ENCODE measurements around the gene ELP2.
"Not testable (repeated sequence)": the region's sequence is repeated elsewhere in the genome, so short reads cannot be mapped to it uniquely, and the experiment has no call there.

The ELP2 gene

GRCh38 chr18:36153771-36154170, 24.1 kb downstream of the ELP2 start:
- peaks cover 71% of the 10 kb centered on the region for H3K36me3 Mint-ChIP-seq (ENCODE audit: insufficient read depth)
- H3K4me3 Mint-ChIP-seq: no peak overlapping the region
- no peaks in the 10 kb centered on the region for H3K27me3 Mint-ChIP-seq
- DNase-seq (no peak), ATAC-seq (replicated peaks) (no peak)
- peak overlapping the region in 1 of 2 donors; percentile 67 for H3K27ac Mint-ChIP-seq
- no peaks in the 10 kb centered on the region for H3K9me3 Mint-ChIP-seq
- H3K4me1 Mint-ChIP-seq (ENCODE audit: low read depth in 2 of 2): peaks cover 13 to 21% of the 10 kb centered on the region in 2 donors

GRCh38 chr18:36155851-36156757, 26.4 kb downstream of the ELP2 start:
- Mint-ChIP-seq H3K27ac (peak overlapping the region; percentile 1 to 19), H3K9me3 (no peaks in the 10 kb centered on the region), H3K4me1 (ENCODE audit: low read depth in 2 of 2) (peaks cover 15 to 32% of the 10 kb centered on the region in 2 donors), H3K36me3 (ENCODE audit: insufficient read depth) (peaks cover 77% of the 10 kb centered on the region), H3K27me3 (no peaks in the 10 kb centered on the region), H3K4me3 (no peak overlapping the region)
- ATAC-seq (replicated peaks) (no peak), DNase-seq (no peak)

- Mint-ChIP-seq H3K9me3 (no peaks in the 10 kb centered on the region), H3K36me3 (ENCODE audit: insufficient read depth) (peaks cover 83% of the 10 kb centered on the region), H3K4me3 (no peak overlapping the region), H3K4me1 (ENCODE audit: low read depth in 2 of 2) (peaks cover 12 to 41% of the 10 kb centered on the region in 2 donors), H3K27ac (peak overlapping the region; percentile 1 to 19), H3K27me3 (no peaks in the 10 kb centered on the region)
- DNase-seq (no peak), ATAC-seq (replicated peaks) (no peak)
These were observed 27.7 kb downstream of the ELP2 start for GRCh38 chr18:36157441-36157840.

- DNase-seq: no peak
- ATAC-seq (replicated peaks): no peak
- Mint-ChIP-seq H3K4me1 (ENCODE audit: low read depth in 2 of 2) (peaks cover 6 to 42% of the 10 kb centered on the region in 2 donors), H3K9me3 (no peaks in the 10 kb centered on the region), H3K4me3 (no peak overlapping the region), H3K27me3 (no peaks in the 10 kb centered on the region), H3K27ac (peak overlapping the region in 1 of 2 donors; percentile 47), H3K36me3 (ENCODE audit: insufficient read depth) (peaks cover 75% of the 10 kb centered on the region)
These were observed 28.7 kb downstream of the ELP2 start for GRCh38 chr18:36158266-36158867.

- DNase-seq (no peak), ATAC-seq (replicated peaks) (no peak)
- Mint-ChIP-seq H3K27ac (peak overlapping the region; percentile 30 to 57), H3K9me3 (no peaks in the 10 kb centered on the region), H3K36me3 (ENCODE audit: insufficient read depth) (peaks cover 74% of the 10 kb centered on the region), H3K4me3 (no peak overlapping the region), H3K27me3 (no peaks in the 10 kb centered on the region), H3K4me1 (ENCODE audit: low read depth in 2 of 2) (peaks cover 5 to 45% of the 10 kb centered on the region in 2 donors)
These were observed 31.3 kb downstream of the ELP2 start for GRCh38 chr18:36160959-36161371.

- no peak for ATAC-seq (replicated peaks)
- H3K27me3 Mint-ChIP-seq: no peaks in the 10 kb centered on the region
These were observed 33.3 kb downstream of the ELP2 start for GRCh38 chr18:36162981-36163380.

GRCh38 chr18:36167692-36168218, 38.1 kb downstream of the ELP2 start:
- Mint-ChIP-seq H3K4me1 (ENCODE audit: low read depth in 2 of 2) (peaks cover 0 to 3% of the 10 kb centered on the region in 2 donors), H3K9me3 (no peaks in the 10 kb centered on the region), H3K27me3 (no peaks in the 10 kb centered on the region), H3K27ac (no peak overlapping the region), H3K36me3 (ENCODE audit: insufficient read depth) (peaks cover 85% of the 10 kb centered on the region), H3K4me3 (no peak overlapping the region)
- no peak for ATAC-seq (replicated peaks)
- no peak for DNase-seq

More at GRCh38 chr18:36162981-36163380, 33.3 kb downstream of the ELP2 start:
- no peak for DNase-seq
- H3K4me3 Mint-ChIP-seq: no peak overlapping the region
- H3K27ac Mint-ChIP-seq: no peak overlapping the region
- peaks cover 2 to 32% of the 10 kb centered on the region in 2 donors for H3K4me1 Mint-ChIP-seq (ENCODE audit: low read depth in 2 of 2)
- H3K9me3 Mint-ChIP-seq: no peaks in the 10 kb centered on the region
- H3K36me3 Mint-ChIP-seq (ENCODE audit: insufficient read depth): peaks cover 79% of the 10 kb centered on the region

- not testable (repeated sequence) for ATAC-seq (replicated peaks); H3K4me3 Mint-ChIP-seq; H3K4me1 Mint-ChIP-seq (ENCODE audit: low read depth in 2 of 2); H3K27ac Mint-ChIP-seq; H3K27me3 Mint-ChIP-seq; DNase-seq; H3K9me3 Mint-ChIP-seq
- H3K36me3 Mint-ChIP-seq (ENCODE audit: insufficient read depth): peaks cover 90% of the 10 kb centered on the region
These were observed 38.6 kb downstream of the ELP2 start for GRCh38 chr18:36168296-36168695.

GRCh38 chr18:36169938-36170337, 40.2 kb downstream of the ELP2 start:
- Mint-ChIP-seq H3K9me3 (no peaks in the 10 kb centered on the region), H3K36me3 (ENCODE audit: insufficient read depth) (peaks cover 95% of the 10 kb centered on the region), H3K4me1 (ENCODE audit: low read depth in 2 of 2) (no peaks in the 10 kb centered on the region), H3K4me3 (no peak overlapping the region), H3K27me3 (no peaks in the 10 kb centered on the region), H3K27ac (peak overlapping the region in 1 of 2 donors; percentile 23)
- DNase-seq: no peak
- no peak for ATAC-seq (replicated peaks)

GRCh38 chr18:36175481-36175880, 45.8 kb downstream of the ELP2 start:
- H3K4me3 Mint-ChIP-seq: no peak overlapping the region
- no peak for ATAC-seq (replicated peaks)
- H3K36me3 Mint-ChIP-seq (ENCODE audit: insufficient read depth): peaks cover 59% of the 10 kb centered on the region
- DNase-seq: no peak
- no peaks in the 10 kb centered on the region for H3K9me3 Mint-ChIP-seq
- H3K27me3 Mint-ChIP-seq: no peaks in the 10 kb centered on the region
- peaks cover 4 to 5% of the 10 kb centered on the region in 2 donors for H3K4me1 Mint-ChIP-seq (ENCODE audit: low read depth in 2 of 2)
- peak overlapping the region; percentile 0 to 86 for H3K27ac Mint-ChIP-seq

- ATAC-seq (replicated peaks) (no peak), DNase-seq (no peak)
- peaks cover 52% of the 10 kb centered on the region for H3K36me3 Mint-ChIP-seq (ENCODE audit: insufficient read depth)
- H3K27me3 Mint-ChIP-seq: no peaks in the 10 kb centered on the region
- H3K4me1 Mint-ChIP-seq (ENCODE audit: low read depth in 2 of 2): peaks cover 4 to 5% of the 10 kb centered on the region in 2 donors
- no peaks in the 10 kb centered on the region for H3K9me3 Mint-ChIP-seq
- peak overlapping the region in 1 of 2 donors; percentile 86 for H3K27ac Mint-ChIP-seq
- H3K4me3 Mint-ChIP-seq: no peak overlapping the region
These were observed 46.5 kb downstream of the ELP2 start for GRCh38 chr18:36176177-36176584.

DNA sequence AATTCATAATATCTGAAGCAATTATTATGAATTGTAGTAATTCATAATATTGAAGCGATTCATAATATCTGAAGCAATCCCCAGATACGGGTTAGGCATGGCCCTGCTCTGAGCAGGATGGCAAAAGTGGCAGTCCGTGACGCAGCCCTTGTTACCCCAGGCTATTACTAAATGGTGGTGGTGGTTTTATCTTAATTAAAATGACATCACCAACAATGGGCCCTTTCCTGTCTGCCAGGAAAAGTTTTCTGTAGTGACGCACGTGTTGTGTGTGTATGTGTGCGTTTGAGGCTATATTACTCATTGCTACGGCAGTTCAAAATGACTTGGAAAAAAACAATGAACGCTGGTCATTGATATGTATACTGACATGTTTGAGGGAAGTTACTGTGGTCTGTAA, 47.0 kb downstream of the ELP2 start:
- DNase-seq: no peak
- peak overlapping the region in 1 of 2 donors; percentile 22 for H3K27ac Mint-ChIP-seq

DNA sequence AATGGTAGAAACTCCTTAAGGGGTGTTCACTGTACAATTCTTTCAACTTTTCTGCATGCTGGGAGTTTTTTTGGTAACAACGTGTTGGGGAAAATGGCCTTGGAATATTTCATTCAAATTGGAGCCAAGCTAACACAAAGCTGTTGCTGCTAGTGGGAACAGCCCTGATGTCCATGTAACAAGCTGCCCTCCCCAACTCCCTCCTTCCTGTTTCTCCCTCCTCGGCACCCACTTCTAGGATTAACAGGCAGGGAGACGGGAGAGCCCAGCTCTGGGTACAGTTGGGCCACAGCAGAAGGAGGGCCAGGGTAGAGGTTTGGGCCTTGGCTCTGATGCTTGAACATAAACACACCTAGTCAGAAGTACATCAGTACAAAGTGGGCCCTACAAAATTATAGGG, 48.2 kb downstream of the ELP2 start:
- no peaks in the 10 kb centered on the region for H3K9me3 Mint-ChIP-seq
- H3K4me3 Mint-ChIP-seq: no peak overlapping the region
- no peak overlapping the region for H3K27ac Mint-ChIP-seq
- H3K36me3 Mint-ChIP-seq (ENCODE audit: insufficient read depth): peaks cover 35% of the 10 kb centered on the region
- peaks cover 4 to 5% of the 10 kb centered on the region in 2 donors for H3K4me1 Mint-ChIP-seq (ENCODE audit: low read depth in 2 of 2)
- DNase-seq (no peak), ATAC-seq (replicated peaks) (no peak)
- H3K27me3 Mint-ChIP-seq: no peaks in the 10 kb centered on the region

More for the DNA sequence above, 47.0 kb downstream of the ELP2 start:
- Mint-ChIP-seq H3K9me3 (no peaks in the 10 kb centered on the region), H3K27me3 (no peaks in the 10 kb centered on the region), H3K4me3 (no peak overlapping the region), H3K36me3 (ENCODE audit: insufficient read depth) (peaks cover 47% of the 10 kb centered on the region), H3K4me1 (ENCODE audit: low read depth in 2 of 2) (peaks cover 4 to 5% of the 10 kb centered on the region in 2 donors)
- ATAC-seq (replicated peaks): no peak

Data from effector memory CD8-positive, alpha-beta T cell (primary cell).